Activated T-helper 1 cell treated with anti-CD3 and anti-CD28 coated beads, Interleukin-12 subunit alpha, Interleukin-12 subunit beta, Interleukin-2, Interleukin-4 antibody, amounts not matched to agents 30 ng/mL and 10 ng/mL and 1 ng/mL, durations not matched to agents 14 hours and 24 hours and 36 hours (primary cell): ENCODE results near the gene PLEKHJ1. TPM values are rescaled to one million over a fixed set of nuclear protein-coding genes. Genes with fewer than 3 reads are reported as not detected.

Source experiments
- DNase-seq: peaks from one replicate; pipeline ENCODE4 v3.0.0; 2021; ENCODE audit warnings: low spot score
- H3K27ac Mint-ChIP-seq: one replicate; pipeline ENCODE4 v1.8.0; 2021; ENCODE audit warnings: mild to moderate bottlenecking, mixed read lengths
- H3K27me3 Mint-ChIP-seq: one replicate; pipeline ENCODE4 v1.8.0; 2022; ENCODE audit warnings: mild to moderate bottlenecking, moderate library complexity, mixed read lengths; ENCODE audit not compliant: insufficient read depth
- H3K36me3 Mint-ChIP-seq: one replicate; pipeline ENCODE4 v1.8.0; 2021; ENCODE audit warnings: low read depth, mixed read lengths
- H3K4me1 Mint-ChIP-seq: one replicate; pipeline ENCODE4 v1.8.0; 2021; ENCODE audit warnings: low read depth, mixed read lengths
- H3K4me3 Mint-ChIP-seq: one replicate; pipeline ENCODE4 v1.8.0; 2021; ENCODE audit warnings: mild to moderate bottlenecking, moderate library complexity, mixed read lengths
- H3K9me3 Mint-ChIP-seq: one replicate; pipeline ENCODE4 v1.8.0; 2021; ENCODE audit warnings: mixed read lengths
- intact Hi-C: fragments of 100-400 bp; cut with micrococcal nuclease; formaldehyde crosslinking; loops from one replicate; pipeline ENCODE4 v1.15.1; 2024
- total RNA-seq: library from RNA; stranded (reverse); gene quantifications from 2 replicates; pipeline ENCODE4 v1.2.3, GENCODE V29; 2022

Gene PLEKHJ1
- total RNA-seq, 1 donor from 2014 or later, result 67.5 TPM

DNA sequence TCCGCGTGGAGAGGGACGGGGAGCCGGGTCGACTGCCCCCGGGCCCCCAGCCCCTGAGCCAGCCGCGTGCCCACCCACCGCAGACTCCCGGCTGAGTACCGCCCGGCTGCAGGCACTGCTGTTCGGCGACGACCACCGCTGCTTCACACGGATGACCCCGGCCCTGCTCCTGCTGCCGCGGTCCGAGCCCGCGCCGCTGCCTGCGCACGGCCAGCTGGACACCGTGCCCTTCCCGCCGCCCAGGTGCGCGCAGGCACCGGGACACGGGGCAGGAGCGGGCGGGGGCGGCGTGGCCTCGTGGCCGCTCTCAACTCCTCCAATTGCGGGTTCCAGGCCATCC is 14.6 kb upstream of the PLEKHJ1 start:
- Mint-ChIP-seq H3K27ac (no peak overlapping the region), H3K27me3 (peaks cover 10% of the 10 kb centered on the region), H3K36me3 (peaks cover 2% of the 10 kb centered on the region), H3K9me3 (no peaks in the 10 kb centered on the region), H3K4me3 (no peak overlapping the region), H3K4me1 (no peaks in the 10 kb centered on the region)
- DNase-seq, result no peak
- intact Hi-C loops, result no loop called here

DNA sequence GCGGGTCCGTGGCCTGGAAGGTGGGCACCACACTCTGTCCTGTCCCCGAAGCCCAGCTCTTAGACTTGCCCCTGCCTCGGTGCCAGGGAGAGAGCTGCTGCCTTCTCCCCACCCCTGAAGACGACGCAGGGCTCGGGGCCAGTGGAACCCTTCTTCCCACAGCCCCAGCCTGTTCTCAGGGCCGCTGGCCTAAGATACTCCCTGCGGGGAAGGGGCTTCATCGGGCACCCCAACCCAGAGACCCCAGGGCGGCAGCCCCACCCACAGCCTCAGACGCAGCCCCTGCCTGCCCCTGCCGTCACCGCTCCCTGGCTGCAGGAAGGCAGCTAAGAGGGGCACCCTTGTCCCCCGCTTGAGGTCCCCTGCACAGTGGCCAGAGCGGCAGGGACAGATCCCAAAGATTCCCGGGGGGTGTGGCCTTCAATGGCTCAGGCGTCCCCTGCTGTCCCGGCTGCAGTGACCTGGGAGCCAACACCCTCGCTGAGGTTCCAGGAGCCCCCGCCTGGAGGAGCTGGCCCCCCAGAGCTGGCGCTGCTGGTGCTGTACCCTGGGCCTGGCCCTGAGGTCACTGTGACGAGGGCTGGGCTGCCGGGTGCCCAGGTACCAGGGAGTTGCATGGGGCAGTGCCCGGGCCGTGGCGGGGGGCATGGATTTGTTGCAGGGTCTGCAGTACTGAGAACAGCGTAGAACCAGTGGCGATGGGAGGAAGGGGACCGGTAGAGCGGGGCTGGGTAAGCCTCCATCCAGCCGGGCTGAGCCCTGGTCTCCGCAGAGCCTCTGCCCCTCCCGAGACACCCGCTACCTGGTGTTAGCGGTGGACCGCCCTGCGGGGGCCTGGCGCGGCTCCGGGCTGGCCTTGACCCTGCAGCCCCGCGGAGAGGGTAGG is 14.0 kb upstream of the PLEKHJ1 start:
- Mint-ChIP-seq H3K4me1 (no peaks in the 10 kb centered on the region), H3K9me3 (no peaks in the 10 kb centered on the region), H3K27ac (no peak overlapping the region), H3K36me3 (peaks cover 5% of the 10 kb centered on the region), H3K4me3 (no peak overlapping the region), H3K27me3 (peaks cover 10% of the 10 kb centered on the region)
- DNase-seq, result no peak
- intact Hi-C loops, result no loop called here

DNA sequence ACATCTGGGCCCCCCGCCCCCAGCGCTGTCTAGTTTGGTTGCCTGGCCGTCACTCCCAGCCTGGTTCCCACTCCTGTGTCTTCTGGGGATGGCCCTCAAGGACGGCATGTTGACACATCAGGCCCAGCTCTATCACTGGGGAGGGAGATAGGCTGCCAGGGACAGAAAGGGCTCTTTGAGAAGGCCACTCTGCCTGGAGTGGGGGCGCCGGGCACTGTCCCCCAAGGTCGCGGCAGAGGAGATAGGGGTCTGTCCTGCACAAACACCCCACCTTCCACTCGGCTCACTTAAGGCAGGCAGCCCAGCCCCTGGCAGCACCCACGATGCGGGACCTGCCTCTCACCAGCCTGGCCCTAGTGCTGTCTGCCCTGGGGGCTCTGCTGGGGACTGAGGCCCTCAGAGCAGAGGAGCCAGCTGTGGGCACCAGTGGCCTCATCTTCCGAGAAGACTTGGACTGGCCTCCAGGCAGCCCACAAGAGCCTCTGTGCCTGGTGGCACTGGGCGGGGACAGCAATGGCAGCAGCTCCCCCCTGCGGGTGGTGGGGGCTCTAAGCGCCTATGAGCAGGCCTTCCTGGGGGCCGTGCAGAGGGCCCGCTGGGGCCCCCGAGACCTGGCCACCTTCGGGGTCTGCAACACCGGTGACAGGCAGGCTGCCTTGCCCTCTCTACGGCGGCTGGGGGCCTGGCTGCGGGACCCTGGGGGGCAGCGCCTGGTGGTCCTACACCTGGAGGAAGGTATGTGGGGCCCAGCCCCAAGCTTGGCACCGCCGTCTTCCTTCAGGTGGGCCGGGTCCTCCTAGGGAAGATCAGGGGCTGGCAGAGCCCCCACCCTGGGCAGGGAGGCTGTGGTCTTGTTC is 13.1 kb upstream of the PLEKHJ1 start, which contains the start of gene AMH:
Gene AMH (plus strand): TSS at position 314 of the 857 bp plus-strand sequence. CDS start 10 bp downstream, at position 324.
- no peak for DNase-seq
- no peaks in the 10 kb centered on the region for H3K4me1 Mint-ChIP-seq
- H3K27ac Mint-ChIP-seq, result no peak within 1 kb of the TSS
- intact Hi-C loops, result no loop called here
- H3K27me3 Mint-ChIP-seq, result peaks cover 10% of the 10 kb centered on the region
- H3K36me3 Mint-ChIP-seq, result peaks cover 10% of the 10 kb centered on the region
- H3K9me3 Mint-ChIP-seq, result no peaks in the 10 kb centered on the region
- no peak within 1 kb of the TSS for H3K4me3 Mint-ChIP-seq

DNA sequence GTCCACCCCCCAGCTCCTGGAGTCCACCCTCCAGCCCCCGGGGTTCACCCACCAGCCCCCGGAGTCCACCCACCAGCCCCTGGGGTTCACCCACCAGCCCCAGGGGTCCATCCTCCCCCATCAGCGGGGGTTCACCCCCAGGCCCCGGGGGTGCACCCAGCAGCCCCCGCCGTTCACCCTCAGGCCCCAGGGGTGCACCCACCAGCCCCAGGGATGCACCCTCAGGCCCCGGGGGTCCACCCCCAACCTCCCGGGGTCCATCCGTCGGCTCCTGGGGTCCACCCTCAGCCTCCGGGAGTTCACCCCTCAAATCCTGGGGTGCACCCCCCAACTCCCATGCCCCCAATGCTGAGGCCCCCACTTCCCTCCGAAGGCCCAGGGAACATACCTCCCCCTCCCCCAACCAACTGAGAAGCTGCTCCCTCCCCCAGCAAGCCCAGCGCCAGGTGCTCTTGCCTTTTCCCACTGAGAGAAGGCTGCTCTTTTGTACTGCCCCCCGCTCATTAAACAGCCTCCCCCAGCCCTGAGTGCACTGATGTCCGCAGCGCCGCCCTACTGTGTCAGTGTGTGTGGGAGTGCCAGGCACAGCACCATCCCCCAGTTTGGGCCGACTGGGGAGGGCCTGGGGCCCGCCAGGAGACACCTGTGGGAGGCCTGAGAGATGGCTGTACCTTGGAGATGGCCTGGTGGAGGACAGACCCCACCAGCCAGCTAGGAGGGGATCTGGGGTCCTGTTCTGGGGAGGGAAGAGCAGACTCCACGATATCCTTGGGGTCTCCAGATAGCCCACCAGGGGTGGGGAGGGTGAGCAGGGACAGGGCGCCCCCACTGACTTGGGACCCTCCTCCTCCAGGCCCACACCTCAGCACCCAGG is 12.2 kb upstream of the PLEKHJ1 start:
- no peak overlapping the region for H3K4me3 Mint-ChIP-seq
- DNase-seq, result no peak
- intact Hi-C loops, result no loop called here
- no peaks in the 10 kb centered on the region for H3K4me1 Mint-ChIP-seq
- peaks cover 12% of the 10 kb centered on the region for H3K36me3 Mint-ChIP-seq
- H3K27me3 Mint-ChIP-seq, result peaks cover 6% of the 10 kb centered on the region
- H3K27ac Mint-ChIP-seq, result no peak overlapping the region
- H3K9me3 Mint-ChIP-seq, result no peaks in the 10 kb centered on the region

DNA sequence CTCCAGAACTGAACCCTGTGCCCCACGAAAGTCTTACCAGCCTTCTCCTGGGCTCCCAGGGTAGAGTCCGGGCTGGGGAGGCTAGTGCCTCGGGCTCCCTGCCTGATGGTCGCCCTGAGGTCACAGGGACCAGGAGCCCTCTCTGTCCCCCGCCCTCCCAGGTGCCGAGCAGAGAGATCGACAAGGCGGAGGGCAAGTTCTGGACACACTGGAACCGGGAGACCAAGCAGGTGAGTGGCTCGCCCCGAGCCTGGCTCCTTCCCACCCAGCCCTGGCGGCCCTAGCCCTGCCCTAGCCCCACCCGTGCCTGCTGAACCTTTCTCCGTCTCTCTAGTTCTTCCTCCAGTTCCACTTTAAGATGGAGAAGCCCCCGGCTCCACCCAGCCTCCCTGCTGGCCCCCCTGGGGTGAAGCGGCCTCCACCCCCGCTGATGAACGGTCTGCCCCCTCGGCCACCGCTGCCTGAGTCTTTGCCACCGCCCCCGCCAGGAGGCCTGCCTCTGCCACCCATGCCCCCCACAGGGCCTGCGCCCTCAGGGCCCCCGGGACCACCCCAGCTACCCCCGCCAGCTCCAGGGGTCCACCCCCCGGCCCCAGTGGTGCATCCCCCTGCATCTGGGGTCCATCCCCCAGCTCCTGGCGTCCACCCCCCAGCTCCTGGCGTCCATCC is 11.4 kb upstream of the PLEKHJ1 start:
- Mint-ChIP-seq H3K27me3 (peaks cover 4% of the 10 kb centered on the region), H3K4me3 (no peak overlapping the region), H3K36me3 (peaks cover 12% of the 10 kb centered on the region), H3K4me1 (peaks cover 4% of the 10 kb centered on the region), H3K27ac (no peak overlapping the region), H3K9me3 (no peaks in the 10 kb centered on the region)
- DNase-seq, result no peak
- intact Hi-C loops, result no loop called here

DNA sequence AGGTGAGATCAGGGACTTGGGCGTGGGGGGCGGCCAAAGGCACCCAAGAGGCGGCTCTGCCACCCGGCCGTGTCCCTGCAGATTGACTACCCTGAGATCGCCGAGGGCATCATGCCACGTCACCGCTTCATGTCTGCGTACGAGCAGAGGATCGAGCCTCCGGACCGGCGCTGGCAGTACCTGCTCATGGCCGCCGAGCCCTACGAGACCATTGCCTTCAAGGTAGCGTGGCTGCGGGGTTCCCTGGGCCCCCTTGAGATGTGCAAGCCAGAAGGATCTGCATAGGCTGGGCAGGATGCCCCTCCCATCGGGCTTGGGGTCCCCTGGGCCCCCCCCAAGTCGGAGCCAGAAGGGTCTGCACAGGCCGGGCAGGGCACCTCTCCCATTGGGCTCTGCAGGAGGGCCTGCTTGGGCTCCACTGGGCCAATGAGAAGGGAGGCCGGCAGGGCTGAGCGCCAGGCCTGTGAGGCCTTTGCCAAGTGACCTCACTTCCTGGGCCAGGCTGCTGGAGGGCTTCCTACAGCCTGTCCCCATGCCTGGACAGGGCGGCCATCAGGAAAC is 10.8 kb upstream of the PLEKHJ1 start:
- H3K27me3 Mint-ChIP-seq, result peaks cover 4% of the 10 kb centered on the region
- intact Hi-C loops, result no loop called here
- DNase-seq, result no peak
- peaks cover 8% of the 10 kb centered on the region for H3K4me1 Mint-ChIP-seq
- no peak overlapping the region for H3K27ac Mint-ChIP-seq
- H3K4me3 Mint-ChIP-seq, result no peak overlapping the region
- H3K9me3 Mint-ChIP-seq, result no peaks in the 10 kb centered on the region
- H3K36me3 Mint-ChIP-seq, result peaks cover 15% of the 10 kb centered on the region

DNA sequence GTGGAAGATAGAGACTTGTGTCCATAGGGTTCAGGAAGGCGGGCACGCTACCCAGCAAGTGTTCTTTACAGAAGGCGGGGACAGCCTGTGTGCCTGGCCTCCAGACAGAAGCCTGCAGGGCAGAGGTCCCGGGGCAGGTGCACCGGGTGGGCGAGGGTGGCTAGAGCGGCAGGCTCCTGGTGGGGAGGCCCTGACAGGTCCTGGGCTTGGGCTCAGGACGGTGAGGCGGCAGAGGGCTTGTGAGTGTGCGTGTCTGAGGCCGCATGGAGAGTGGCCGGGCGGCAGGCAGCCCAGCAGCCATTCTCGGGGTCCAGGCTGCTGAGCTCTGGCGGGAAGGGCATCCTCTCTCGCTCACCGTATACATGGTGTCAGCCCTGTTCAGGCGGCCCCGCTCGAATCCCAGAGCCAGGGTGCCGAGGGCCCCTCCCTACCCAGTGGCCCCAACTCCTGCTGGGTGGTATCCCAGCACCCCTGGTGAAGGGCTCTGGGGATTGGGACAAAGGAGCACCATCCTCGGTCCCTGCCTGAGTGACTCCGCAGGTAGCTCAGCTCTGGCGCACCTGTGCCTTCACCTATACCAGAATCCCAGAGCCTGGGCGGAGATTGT is 10.0 kb upstream of the PLEKHJ1 start:
- intact Hi-C loops, result no loop called here
- no peak for DNase-seq
- Mint-ChIP-seq H3K27me3 (peaks cover 4% of the 10 kb centered on the region), H3K4me1 (peaks cover 8% of the 10 kb centered on the region), H3K4me3 (no peak overlapping the region), H3K27ac (no peak overlapping the region), H3K9me3 (no peaks in the 10 kb centered on the region), H3K36me3 (peaks cover 18% of the 10 kb centered on the region)

DNA sequence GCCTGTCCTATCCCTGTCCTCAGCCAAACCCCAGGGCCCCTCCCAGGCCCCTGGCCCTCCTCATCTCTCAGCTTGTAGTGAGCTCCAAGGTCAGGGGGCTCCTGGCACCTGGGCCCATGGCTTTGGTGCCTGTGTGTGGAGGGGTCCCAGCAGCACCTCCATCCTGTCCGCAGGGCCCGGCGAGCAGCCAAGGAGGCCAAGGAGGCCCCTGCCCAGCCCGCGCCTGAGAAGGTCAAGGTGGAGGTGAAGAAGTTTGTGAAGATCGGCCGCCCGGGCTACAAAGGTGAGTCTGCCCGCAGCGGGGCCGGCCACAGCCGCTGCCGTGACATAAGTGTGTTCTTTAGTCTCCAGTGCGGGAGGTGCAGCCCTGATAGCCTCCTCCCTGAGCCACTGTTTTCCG is 9.1 kb upstream of the PLEKHJ1 start:
- Mint-ChIP-seq H3K36me3 (peaks cover 22% of the 10 kb centered on the region), H3K27ac (no peak overlapping the region), H3K4me3 (no peak overlapping the region)

DNA sequence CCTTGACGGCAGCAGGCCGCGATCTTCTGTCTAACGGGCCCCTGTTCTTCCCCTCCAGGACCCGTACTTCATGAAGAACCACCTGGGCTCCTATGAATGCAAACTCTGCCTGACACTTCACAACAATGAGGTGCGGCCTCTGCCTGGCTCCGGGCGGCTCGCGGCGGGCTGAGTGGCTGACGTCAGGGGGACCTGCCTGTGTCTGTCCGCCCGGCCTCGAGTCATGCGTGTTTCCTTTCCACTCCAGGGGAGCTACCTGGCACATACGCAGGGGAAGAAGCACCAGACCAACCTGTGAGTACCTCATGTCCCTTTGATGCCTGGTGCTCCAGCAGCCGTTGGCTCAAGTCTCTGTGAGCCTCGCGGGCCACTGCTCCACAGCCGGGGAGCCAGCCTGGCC is 8.4 kb upstream of the PLEKHJ1 start:
- intact Hi-C loops, result no loop called here
- Mint-ChIP-seq H3K9me3 (no peaks in the 10 kb centered on the region), H3K36me3 (peaks cover 26% of the 10 kb centered on the region), H3K27ac (no peak overlapping the region), H3K27me3 (no peaks in the 10 kb centered on the region), H3K4me3 (no peak overlapping the region), H3K4me1 (peaks cover 22% of the 10 kb centered on the region)
- DNase-seq, result no peak

More for the DNA sequence above, 9.1 kb upstream of the PLEKHJ1 start:
- DNase-seq, result no peak
- Mint-ChIP-seq H3K27me3 (peaks cover 3% of the 10 kb centered on the region), H3K9me3 (no peaks in the 10 kb centered on the region), H3K4me1 (peaks cover 15% of the 10 kb centered on the region)
- intact Hi-C loops, result no loop called here

DNA sequence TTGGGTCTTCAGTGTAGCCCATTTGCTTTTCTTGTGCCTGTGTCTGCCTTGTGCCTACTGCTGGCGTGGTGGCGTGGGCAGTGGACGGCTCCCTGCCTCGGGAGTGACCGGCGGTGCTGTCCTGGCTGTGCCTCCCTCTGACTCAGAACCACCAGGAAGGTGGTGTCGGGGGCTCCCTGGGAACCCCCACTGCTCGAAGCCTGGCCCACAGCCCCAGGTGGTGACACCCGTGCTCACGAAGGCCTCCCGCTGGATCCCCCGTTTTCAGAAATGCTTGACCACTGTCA is 7.9 kb upstream of the PLEKHJ1 start:
- H3K9me3 Mint-ChIP-seq, result no peaks in the 10 kb centered on the region
- no peak overlapping the region for H3K27ac Mint-ChIP-seq
- peaks cover 28% of the 10 kb centered on the region for H3K36me3 Mint-ChIP-seq
- H3K27me3 Mint-ChIP-seq, result no peaks in the 10 kb centered on the region
- no peak for DNase-seq
- H3K4me3 Mint-ChIP-seq, result no peak overlapping the region
- H3K4me1 Mint-ChIP-seq, result peaks cover 26% of the 10 kb centered on the region
- intact Hi-C loops, result no loop called here

DNA sequence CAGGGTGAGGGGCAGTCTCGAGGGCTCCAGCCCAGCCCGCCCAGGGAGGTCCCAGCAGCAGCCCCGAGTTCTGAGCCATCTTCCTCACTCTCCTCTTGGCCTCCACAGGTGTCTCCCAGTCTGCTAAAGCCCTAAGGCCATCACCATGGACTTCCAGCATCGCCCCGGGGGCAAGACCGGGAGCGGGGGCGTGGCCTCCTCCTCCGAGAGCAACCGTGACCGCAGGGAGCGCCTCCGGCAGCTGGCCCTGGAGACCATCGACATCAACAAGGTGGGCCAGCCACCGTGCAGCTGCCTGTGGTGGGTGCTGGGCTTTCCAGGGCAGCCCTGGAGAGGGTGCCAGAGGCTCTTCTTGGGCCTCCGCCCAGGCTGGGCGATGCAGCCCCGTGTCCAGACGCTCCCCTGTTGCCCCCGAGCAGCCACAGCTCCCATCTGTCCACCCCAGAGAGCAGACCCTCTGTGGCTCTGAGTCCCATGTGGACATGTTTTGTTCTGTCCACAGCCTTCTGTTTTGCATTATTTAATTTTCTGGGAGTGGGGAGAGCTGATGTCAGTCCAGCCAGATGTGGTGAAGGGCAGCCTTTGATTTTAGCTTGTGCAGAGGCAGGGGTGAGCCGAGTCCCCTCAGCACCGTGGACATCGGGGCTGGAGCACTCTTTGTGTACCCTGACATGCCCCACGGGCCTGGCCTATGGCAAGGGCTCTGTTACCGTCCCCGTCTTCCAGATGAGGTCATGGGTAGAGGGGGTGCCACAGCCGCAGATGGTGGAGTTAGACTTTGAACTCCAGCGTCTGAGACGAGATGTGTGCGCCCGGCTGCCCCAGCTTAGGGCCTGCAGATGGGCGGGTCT is 7.4 kb upstream of the PLEKHJ1 start:
- peaks cover 31% of the 10 kb centered on the region for H3K4me1 Mint-ChIP-seq
- H3K27ac Mint-ChIP-seq, result no peak overlapping the region

More for the DNA sequence above, 7.4 kb upstream of the PLEKHJ1 start:
- DNase-seq, result no peak
- Mint-ChIP-seq H3K4me3 (no peak overlapping the region), H3K36me3 (peaks cover 31% of the 10 kb centered on the region), H3K9me3 (no peaks in the 10 kb centered on the region), H3K27me3 (no peaks in the 10 kb centered on the region)
- intact Hi-C loops, result no loop called here
